GM19043 (cell line): ENCODE results near the gene KRT2.

Experiments
- ATAC-seq: cut with Tn5 transposase; IDR thresholded peaks from one replicate; pipeline ENCODE4 v1.9.1; 2021; ENCODE audit warnings: low read depth; ENCODE audit not compliant: unreplicated experiment

Gene KRT2

GRCh38 chr12:52601671-52602070 is 50.3 kb downstream of the KRT2 start:
- ATAC-seq, result no peak

GRCh38 chr12:52600941-52601481 is 51.0 kb downstream of the KRT2 start, which contains the start of gene KRT72:
KRT72 (minus strand) TSS chr12:52601463; CDS start chr12:52601452, 11 bp downstream.
- ATAC-seq, result no peak

GRCh38 chr12:52600475-52600874 is 51.5 kb downstream of the KRT2 start:
- no peak for ATAC-seq

- no peak for ATAC-seq
Observed at GRCh38 chr12:52600071-52600470, 51.9 kb downstream of the KRT2 start.

- no peak for ATAC-seq
Observed at GRCh38 chr12:52598966-52599365, 53.0 kb downstream of the KRT2 start.
